Breast epithelium (tissue), 4 donors: ENCODE measurements around the gene TRIM33. TPM values are rescaled to one million over a fixed set of nuclear protein-coding genes. Genes with fewer than 3 reads are reported as not detected.

Experiments
- DNase-seq, 2 donors: peaks; one replicate each; pipeline ENCODE4 v3.0.0-alpha.2; 2019; ENCODE audit warnings: low spot score in 2 of 2
- H3K27ac ChIP-seq, 2 donors: fragments of 200-600 bp; sonication (generic) in 1 of 2; one replicate each; pipeline ENCODE4 v1.5.1; 2016 to 2019; ENCODE audit warnings: mild to moderate bottlenecking in 1 of 2
- H3K27me3 ChIP-seq, 2 donors: fragments of 200-600 bp; sonication (generic) in 1 of 2; one replicate each; pipeline versions ENCODE4 v1.5.1 to v1.6.0; 2017 to 2019; ENCODE audit warnings: control low read depth in 1 of 2, mild to moderate bottlenecking in 1 of 2
- H3K36me3 ChIP-seq: fragments of 200-600 bp; one replicate; pipeline ENCODE4 v1.5.1; 2019
- H3K4me1 ChIP-seq, 2 donors: fragments of 200-600 bp; sonication (generic); one replicate each; pipeline ENCODE4 v1.5.1; 2016 to 2019; ENCODE audit warnings: control low read depth in 1 of 2
- H3K4me3 ChIP-seq, 3 donors: fragments of 200-600 bp; sonication (generic); 1 replicate in 2 of 3; 2 replicates in 1 of 3; pipeline ENCODE4 v1.5.1; 2016 to 2019; ENCODE audit warnings: mild to moderate bottlenecking in 3 of 3, moderate library complexity in 2 of 3
- H3K9me3 ChIP-seq, 2 donors: fragments of 200-600 bp; sonication (generic) in 1 of 2; one replicate each; pipeline ENCODE4 v1.5.1; 2016 to 2019; ENCODE audit warnings: control low read depth in 1 of 2
- POLR2A ChIP-seq: fragments of 450-650 bp; IDR thresholded peaks from one replicate; pipeline ENCODE4 v1.6.1; 2016; ENCODE audit warnings: antibody characterized with exemption, mild to moderate bottlenecking, moderate library complexity
- POLR2AphosphoS5 ChIP-seq, 3 donors: sonication (generic); formaldehyde crosslinking; IDR thresholded peaks; one replicate each; pipeline ENCODE4 v1.6.1; 2017; ENCODE audit warnings: antibody characterized with exemption in 3 of 3
- intact Hi-C: fragments of 100-400 bp; cut with DNase I; formaldehyde crosslinking; loops from one replicate; pipeline ENCODE4 v1.15.1; 2023; ENCODE audit warnings: low total_unique reads
- total RNA-seq, 3 donors: library from RNA; depleted of rRNA; stranded (reverse); fragments of >200 nt; gene quantifications; one replicate each; pipeline ENCODE4 v1.1.0, GENCODE V29; 2016
- TF ChIP-seq, protein P1 (sequence below), 3 donors: fragments of 450-650 bp; IDR thresholded peaks; one replicate each; pipeline ENCODE4 v1.5.1; 2016 to 2017; ENCODE audit warnings: antibody characterized with exemption in 3 of 3, mild to moderate bottlenecking in 3 of 3, moderate library complexity in 3 of 3

Gene TRIM33
- total RNA-seq, 3 donors from 2014 or later, result 40.8 to 80.9 (median 56.4) TPM

DNA sequence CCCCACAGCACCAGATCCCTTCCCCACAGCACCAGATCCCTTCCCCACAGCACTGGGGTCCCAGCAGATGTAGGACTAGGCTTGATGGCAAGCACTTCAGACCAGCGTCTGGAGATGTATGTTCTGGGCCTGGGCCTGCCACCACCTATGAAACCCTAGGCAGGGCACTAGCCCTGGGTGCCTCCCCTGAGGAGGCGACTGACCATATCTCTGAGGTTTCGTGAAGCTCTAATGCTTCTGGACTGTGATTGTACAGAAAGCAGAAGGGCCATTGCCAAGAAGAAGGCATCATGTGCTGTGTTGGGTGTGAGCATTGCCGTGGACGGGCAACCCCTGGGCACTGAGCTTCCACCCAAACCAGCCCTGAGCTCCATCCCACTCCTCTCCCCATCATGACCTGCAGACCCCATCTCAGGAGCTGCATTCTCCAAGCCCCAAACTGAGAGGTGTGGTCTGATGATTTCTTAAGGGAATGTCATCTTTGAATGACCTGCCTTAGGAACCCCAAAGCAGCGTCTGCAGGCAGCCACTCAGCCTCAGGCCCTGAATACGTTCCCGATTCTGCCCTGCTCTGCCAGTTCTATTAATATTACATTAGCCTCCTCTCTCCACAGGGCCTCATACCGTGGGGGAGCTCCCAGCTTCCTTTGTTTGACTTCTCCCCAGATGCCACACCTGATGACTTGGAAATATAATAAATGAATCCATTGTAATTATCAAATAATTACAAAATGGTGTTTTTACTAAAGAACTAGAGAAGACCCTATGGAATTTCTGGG is 163.4 kb downstream of the TRIM33 start:
- TF ChIP-seq POLR2AphosphoS5 (IDR thresholded peaks at IDR 0.05) (no peak), POLR2A (no peak)
- TF ChIP-seq, protein P1, sequence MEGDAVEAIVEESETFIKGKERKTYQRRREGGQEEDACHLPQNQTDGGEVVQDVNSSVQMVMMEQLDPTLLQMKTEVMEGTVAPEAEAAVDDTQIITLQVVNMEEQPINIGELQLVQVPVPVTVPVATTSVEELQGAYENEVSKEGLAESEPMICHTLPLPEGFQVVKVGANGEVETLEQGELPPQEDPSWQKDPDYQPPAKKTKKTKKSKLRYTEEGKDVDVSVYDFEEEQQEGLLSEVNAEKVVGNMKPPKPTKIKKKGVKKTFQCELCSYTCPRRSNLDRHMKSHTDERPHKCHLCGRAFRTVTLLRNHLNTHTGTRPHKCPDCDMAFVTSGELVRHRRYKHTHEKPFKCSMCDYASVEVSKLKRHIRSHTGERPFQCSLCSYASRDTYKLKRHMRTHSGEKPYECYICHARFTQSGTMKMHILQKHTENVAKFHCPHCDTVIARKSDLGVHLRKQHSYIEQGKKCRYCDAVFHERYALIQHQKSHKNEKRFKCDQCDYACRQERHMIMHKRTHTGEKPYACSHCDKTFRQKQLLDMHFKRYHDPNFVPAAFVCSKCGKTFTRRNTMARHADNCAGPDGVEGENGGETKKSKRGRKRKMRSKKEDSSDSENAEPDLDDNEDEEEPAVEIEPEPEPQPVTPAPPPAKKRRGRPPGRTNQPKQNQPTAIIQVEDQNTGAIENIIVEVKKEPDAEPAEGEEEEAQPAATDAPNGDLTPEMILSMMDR (IDR thresholded peaks at IDR 0.05), result no peak
- intact Hi-C loops, result no loop called here
- Histone ChIP-seq H3K27ac (no peak overlapping the region), H3K36me3 (no peaks in the 10 kb centered on the region), H3K9me3 (no peaks in the 10 kb centered on the region), H3K4me3 (no peak overlapping the region), H3K27me3 (no peaks in the 10 kb centered on the region), H3K4me1 (no peaks in the 10 kb centered on the region)
- no peak for DNase-seq

DNA sequence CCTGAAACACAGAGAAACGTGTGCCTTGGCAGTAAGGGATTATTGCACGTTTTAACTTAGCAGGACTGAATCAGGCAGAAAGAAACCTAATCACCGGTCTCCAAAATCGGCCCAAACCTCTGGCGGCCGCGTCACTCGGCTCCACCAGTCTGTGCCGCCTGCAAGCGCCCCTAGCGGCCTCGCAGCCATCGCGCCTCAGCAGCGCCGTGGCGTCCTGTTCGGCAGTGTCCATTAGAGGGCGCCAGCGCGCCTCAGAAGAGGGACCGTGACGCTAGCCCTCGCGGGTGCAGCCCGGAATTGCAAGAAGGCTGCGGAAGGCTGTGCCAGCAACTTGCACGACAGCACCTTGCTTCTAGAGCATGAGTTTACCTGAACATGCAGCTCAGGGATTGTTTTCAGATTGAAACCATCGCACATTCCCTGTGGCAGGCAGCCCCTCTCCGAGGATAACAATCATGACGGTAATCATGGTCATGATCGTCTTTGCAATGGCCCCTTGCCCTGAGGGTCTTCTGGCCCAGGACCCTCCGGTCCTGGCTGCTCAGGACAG is 164.4 kb downstream of the TRIM33 start:
- TF ChIP-seq, protein P1 (IDR thresholded peaks at IDR 0.05), result peak; percentile 98 to 100 (median 100)
- TF ChIP-seq POLR2A (no peak), POLR2AphosphoS5 (IDR thresholded peaks at IDR 0.05) (peak; percentile 51 to 69 (median 55))
- peak overlapping the region; percentile 88 for H3K27ac ChIP-seq

DNA sequence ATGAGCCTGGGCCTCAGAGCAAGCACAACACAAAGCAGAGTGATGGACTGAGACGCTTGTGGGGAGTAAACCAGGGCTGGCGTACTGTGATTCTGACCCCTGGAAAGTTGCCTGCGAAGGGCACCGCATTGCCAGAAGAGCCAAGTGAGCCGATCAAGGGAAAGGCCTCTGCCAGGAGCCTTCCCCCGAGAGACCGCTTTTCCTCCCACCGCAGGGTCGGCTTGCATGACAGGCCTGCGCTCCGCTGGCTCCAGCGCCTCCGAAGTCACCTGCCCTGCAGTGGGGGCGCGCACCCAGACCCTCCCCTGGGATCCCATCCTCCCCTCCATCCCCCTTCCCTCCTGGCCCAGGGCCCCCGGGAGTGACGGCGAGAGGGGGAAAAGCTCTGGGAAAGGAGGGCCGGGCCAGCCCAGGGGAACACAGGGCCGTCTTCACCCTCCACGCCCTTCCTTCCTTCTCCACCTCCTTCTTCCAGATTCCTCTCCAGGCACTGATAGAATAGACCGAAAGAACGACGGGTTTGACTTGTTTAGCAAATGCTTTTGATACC is 165.0 kb downstream of the TRIM33 start:
- Histone ChIP-seq H3K4me1 (no peaks in the 10 kb centered on the region), H3K27ac (peak overlapping the region; percentile 88), H3K27me3 (no peaks in the 10 kb centered on the region), H3K36me3 (no peaks in the 10 kb centered on the region), H3K4me3 (peak overlapping the region; percentile 35 to 69 (median 60)), H3K9me3 (no peaks in the 10 kb centered on the region)
- no peak for DNase-seq
- TF ChIP-seq POLR2AphosphoS5 (IDR thresholded peaks at IDR 0.05) (no peak), POLR2A (no peak)
- TF ChIP-seq, protein P1 (IDR thresholded peaks at IDR 0.05), result no peak
- intact Hi-C loops, result no loop called here

More for the DNA sequence above, 164.4 kb downstream of the TRIM33 start:
- Histone ChIP-seq H3K36me3 (no peaks in the 10 kb centered on the region), H3K9me3 (no peaks in the 10 kb centered on the region), H3K4me3 (peak overlapping the region; percentile 35 to 69 (median 60)), H3K27me3 (no peaks in the 10 kb centered on the region), H3K4me1 (no peaks in the 10 kb centered on the region)
- peak; percentile 92 to 95 for DNase-seq
- intact Hi-C loops, result no loop called here

DNA sequence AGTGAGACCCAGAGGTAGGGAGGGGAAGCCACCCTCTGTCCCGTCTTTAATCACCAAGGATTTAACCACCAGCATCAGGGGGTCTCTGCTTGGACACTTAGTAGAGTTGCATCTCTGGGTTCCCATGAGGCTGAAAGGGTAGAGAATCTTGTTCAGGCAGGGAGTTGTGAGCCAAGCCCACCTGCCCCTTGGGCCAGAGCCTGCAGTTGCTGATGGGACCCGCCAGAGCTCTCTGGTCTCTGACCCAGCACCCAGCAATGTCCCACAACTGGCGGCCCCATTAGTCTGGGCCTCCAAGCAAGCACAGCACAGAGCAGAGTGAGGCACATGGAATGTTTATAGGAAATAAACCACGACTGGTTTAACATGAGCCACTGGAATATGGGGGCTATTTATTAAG is 166.3 kb downstream of the TRIM33 start:
- no peak for TF ChIP-seq POLR2AphosphoS5 (IDR thresholded peaks at IDR 0.05)
- Histone ChIP-seq H3K27me3 (no peaks in the 10 kb centered on the region), H3K4me3 (no peak overlapping the region), H3K36me3 (no peaks in the 10 kb centered on the region), H3K9me3 (no peaks in the 10 kb centered on the region), H3K4me1 (no peaks in the 10 kb centered on the region), H3K27ac (no peak overlapping the region)
- intact Hi-C loops, result no loop called here
- DNase-seq, result no peak

Other genes starting within 250 kb of the TRIM33 start
- 10 to 100 TPM; 46.5 to 48.0 (median 46.9) TPM for gene BCAS2, start 70.4 kb upstream of the TRIM33 start, total RNA-seq
- 1 to 10 TPM; 2.6 to 5.9 (median 3.3) TPM for gene DENND2C, start 158.8 kb upstream of the TRIM33 start, total RNA-seq
- gene AMPD1, start 184.3 kb upstream of the TRIM33 start, total RNA-seq, result 1 to 10 TPM in 2 of 3 donors, not detected in 1; 2.3 to 2.9 TPM
- 10 to 100 TPM; 23.4 to 27.4 (median 25.6) TPM for gene NRAS, start 205.6 kb upstream of the TRIM33 start, total RNA-seq
- 1,000 to 10,000 TPM in 1 of 3 donors, 100 to 1,000 TPM in 2; 489 to 1,906 (median 706) TPM for gene CSDE1, start 246.8 kb upstream of the TRIM33 start, total RNA-seq